Measurements from ENCODE around the gene RNU6-7. TPM values are rescaled to one million over a fixed set of nuclear protein-coding genes. Genes with fewer than 3 reads are reported as not detected.

The RNU6-7 gene
- total RNA-seq, 2 donors from 2014 or later = not detected

GRCh38 chr14:32230695-32231280 is 28.9 kb downstream of the RNU6-7 start:
- no peak for DNase-seq (ENCODE audit: low spot score in 2 of 2)
- Mint-ChIP-seq H3K9me3 (no peaks in the 10 kb centered on the region), H3K27ac (no peak overlapping the region), H3K36me3 (no peaks in the 10 kb centered on the region)
- ATAC-seq = no peak

- no peak for ATAC-seq
- Mint-ChIP-seq H3K9me3 (no peaks in the 10 kb centered on the region), H3K27ac (no peak overlapping the region), H3K36me3 (no peaks in the 10 kb centered on the region)
- DNase-seq (ENCODE audit: low spot score in 2 of 2) = no peak
Measured at GRCh38 chr14:32232481-32232880, 30.6 kb downstream of the RNU6-7 start.

DNA sequence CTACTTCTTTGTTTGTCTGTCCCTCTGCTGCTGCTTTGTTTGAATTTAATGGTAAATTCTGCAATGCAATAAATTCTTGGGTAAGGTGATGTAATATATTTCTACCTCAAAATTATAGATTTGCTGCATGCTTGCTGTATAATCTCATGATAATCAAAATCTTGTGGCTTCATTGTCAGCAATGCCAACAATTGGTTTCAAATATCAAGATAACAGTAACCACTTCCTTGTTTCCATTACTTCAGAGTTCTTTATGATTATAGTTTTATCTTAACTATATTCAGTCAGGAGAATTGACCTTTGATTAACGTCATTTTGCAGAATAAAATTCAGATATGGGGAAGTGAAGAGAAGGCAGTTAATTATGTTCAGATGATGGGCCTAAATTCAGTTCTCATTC is 31.4 kb downstream of the RNU6-7 start:
- Mint-ChIP-seq H3K36me3 (no peaks in the 10 kb centered on the region), H3K27ac (no peak overlapping the region), H3K9me3 (no peaks in the 10 kb centered on the region)
- DNase-seq (ENCODE audit: low spot score in 2 of 2) (no peak), ATAC-seq (no peak)

DNA sequence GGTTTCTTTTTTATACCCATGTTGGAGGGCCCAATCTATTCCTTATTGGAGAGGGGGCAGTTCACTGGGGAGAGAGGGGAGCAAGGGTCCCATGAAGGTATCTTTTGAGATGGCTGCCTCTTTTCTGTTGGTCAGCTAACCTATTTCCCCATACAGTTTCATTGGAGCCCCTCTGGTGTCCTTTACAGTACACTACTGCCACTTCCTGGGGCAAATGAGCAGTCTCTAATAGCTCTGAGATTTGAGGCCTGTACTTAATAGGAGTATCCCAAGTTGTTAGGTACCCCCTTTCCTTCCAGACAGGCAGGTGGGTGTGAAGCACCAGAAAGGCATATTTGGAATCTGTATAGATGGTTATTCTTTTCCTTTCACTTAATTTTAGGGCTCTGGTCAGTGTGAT is 42.6 kb downstream of the RNU6-7 start:
- Mint-ChIP-seq H3K36me3 (peaks cover 0 to 7% of the 10 kb centered on the region in 2 donors), H3K9me3 (peaks cover under 1% of the 10 kb centered on the region in 2 donors), H3K27ac (no peak overlapping the region)
- no peak for ATAC-seq
- no peak for DNase-seq (ENCODE audit: low spot score in 2 of 2)

DNA sequence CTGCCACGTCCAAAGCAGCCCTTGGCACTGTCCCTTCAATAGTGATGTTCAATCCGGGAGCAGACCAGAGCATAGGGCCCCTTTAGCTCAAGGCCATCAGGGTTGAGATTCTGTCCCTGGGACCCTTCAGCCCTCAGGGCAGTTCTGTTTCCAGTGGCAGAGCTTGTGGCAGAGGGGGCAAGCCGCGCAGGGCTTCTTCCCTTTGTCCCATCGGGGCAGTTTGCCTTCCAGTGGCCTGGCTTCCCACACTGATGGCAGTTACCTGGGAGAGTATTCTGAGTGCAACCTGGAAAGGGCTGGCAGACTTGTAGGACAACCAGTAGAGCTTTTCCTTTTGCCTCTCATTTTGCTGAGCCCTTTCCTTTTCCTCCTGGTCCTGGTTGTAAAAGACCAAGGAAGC is 44.9 kb downstream of the RNU6-7 start:
- DNase-seq (ENCODE audit: low spot score in 2 of 2) (no peak), ATAC-seq (no peak)
- H3K36me3 Mint-ChIP-seq = no peaks in the 10 kb centered on the region
- H3K9me3 Mint-ChIP-seq = no peaks in the 10 kb centered on the region
- no peak overlapping the region for H3K27ac Mint-ChIP-seq

DNA sequence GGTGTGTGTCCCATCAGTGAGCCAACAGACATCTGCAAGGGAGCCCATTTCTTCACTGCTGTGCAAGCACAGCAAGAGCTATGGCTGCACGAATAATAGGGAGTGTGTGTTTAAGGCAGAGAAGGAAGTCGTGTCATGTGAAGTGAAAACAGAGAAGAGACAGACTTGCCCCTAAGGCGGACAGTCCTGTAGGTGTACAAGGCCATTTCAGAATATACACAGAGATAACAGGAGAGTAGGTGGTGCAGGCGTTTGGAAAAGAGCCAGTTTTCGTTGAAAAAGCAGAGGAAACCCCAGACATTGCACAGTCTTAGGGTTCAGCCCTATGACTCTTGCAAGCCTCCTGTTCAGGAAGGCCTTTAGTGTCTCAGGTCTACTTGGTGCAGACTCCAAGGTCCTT is 47.5 kb downstream of the RNU6-7 start:
- ATAC-seq = no peak
- H3K36me3 Mint-ChIP-seq = no peaks in the 10 kb centered on the region
- no peak for DNase-seq (ENCODE audit: low spot score in 2 of 2)
- H3K27ac Mint-ChIP-seq = no peak overlapping the region
- no peaks in the 10 kb centered on the region for H3K9me3 Mint-ChIP-seq

- ATAC-seq = no peak
- Mint-ChIP-seq H3K9me3 (no peaks in the 10 kb centered on the region), H3K27ac (no peak overlapping the region), H3K36me3 (no peaks in the 10 kb centered on the region)
- no peak for DNase-seq (ENCODE audit: low spot score in 2 of 2)
Measured at GRCh38 chr14:32249780-32250179, 47.9 kb downstream of the RNU6-7 start.

DNA sequence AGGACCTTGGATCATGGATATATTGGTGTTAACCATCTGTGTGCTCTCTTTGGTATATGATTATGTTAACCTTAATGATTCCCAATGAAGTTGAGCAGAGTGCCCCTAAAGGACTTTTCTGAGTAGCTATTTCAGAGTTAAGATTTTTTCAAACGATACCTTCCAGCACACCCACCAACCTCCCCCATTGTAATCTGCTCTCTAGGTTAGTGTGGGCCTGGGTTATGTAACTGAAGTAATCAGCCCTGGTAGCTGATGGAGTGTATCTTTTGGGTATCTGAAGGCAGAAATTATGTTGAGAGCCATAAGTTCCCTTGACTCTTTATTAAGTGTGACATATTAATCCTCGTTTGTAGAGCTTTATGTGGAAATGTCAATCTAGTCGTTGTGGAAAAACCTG is 48.8 kb downstream of the RNU6-7 start:
- H3K36me3 Mint-ChIP-seq = no peaks in the 10 kb centered on the region
- no peaks in the 10 kb centered on the region for H3K9me3 Mint-ChIP-seq
- no peak for ATAC-seq
- DNase-seq (ENCODE audit: low spot score in 2 of 2) = no peak
- H3K27ac Mint-ChIP-seq = no peak overlapping the region

DNA sequence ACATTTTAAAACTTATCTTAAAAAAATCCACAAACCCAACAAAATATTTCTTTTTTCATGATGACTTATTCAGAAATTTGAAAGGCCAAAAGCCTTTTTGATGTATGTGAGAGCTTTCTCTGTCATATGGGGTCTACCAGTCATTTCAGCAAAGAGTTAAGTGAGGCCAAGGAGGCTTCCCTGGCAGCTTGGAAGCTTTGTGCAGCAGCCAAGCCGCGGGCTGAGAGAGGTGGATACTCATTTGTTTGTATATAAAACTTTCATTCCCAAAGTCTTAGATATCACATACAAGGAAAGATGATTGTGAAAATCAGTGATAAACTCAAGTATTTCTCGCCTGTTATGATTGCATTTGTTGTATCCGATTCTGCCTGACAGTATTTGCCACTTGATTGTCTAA is 49.7 kb downstream of the RNU6-7 start:
- no peaks in the 10 kb centered on the region for H3K36me3 Mint-ChIP-seq
- no peaks in the 10 kb centered on the region for H3K9me3 Mint-ChIP-seq
- DNase-seq (ENCODE audit: low spot score in 2 of 2) (no peak), ATAC-seq (no peak)
- no peak overlapping the region for H3K27ac Mint-ChIP-seq

Other genes with a start within 250 kb of the RNU6-7 start
- gene ARHGAP5, start 124.7 kb upstream of the RNU6-7 start, total RNA-seq = 10 to 100 TPM; 35.2 to 52.2 TPM
- not detected for gene RNU6-8, start 1.2 kb downstream of the RNU6-7 start, total RNA-seq
- 1 to 10 TPM; 2.5 to 3.3 TPM for gene AKAP6, start 127.3 kb downstream of the RNU6-7 start, total RNA-seq

All from activated naive CD4-positive, alpha-beta T cell treated with anti-CD3 and anti-CD28 coated beads, Interleukin-2, amount 50 U/mL, for 72 hours (primary cell).